Activated CD4-positive, alpha-beta memory T cell treated with anti-CD3 and anti-CD28 coated beads for 36 hours (primary cell): ENCODE measurements around the gene SLC34A2. TPM values are rescaled to one million over a fixed set of nuclear protein-coding genes. Genes with fewer than 3 reads are reported as not detected.
"Not testable (repeated sequence)": the region's sequence is repeated elsewhere in the genome, so short reads cannot be mapped to it uniquely, and the experiment has no call there.

Experiments used
- CTCF ChIA-PET: fragments of 350-600 bp; sonication (Branson Sonifier 250); formaldehyde crosslinking; loops from one replicate; lab custom pipeline; 2021; ENCODE audit warnings: antibody characterized with exemption, inconsistent platforms; lab: Charles Lee
- POLR2A ChIA-PET: fragments of 350-600 bp; sonication (Branson Sonifier 250); formaldehyde crosslinking; loops from one replicate; lab custom pipeline; 2021; ENCODE audit warnings: antibody characterized with exemption; lab: Charles Lee
- DNase-seq: peaks from one replicate; pipeline ENCODE4 v3.0.0-alpha.2; 2020
- H3K27ac Mint-ChIP-seq: one replicate; pipeline ENCODE4 v1.8.0; 2021; ENCODE audit warnings: mixed read lengths
- H3K27me3 Mint-ChIP-seq: one replicate; pipeline ENCODE4 v1.8.0; 2021; ENCODE audit warnings: mixed read lengths
- H3K36me3 Mint-ChIP-seq: one replicate; pipeline ENCODE4 v1.8.0; 2021; ENCODE audit warnings: mixed read lengths
- H3K4me1 Mint-ChIP-seq: one replicate; pipeline ENCODE4 v1.8.0; 2021; ENCODE audit warnings: low read depth, mixed read lengths
- H3K4me3 Mint-ChIP-seq: one replicate; pipeline ENCODE4 v1.8.0; 2021; ENCODE audit warnings: mild to moderate bottlenecking, mixed read lengths
- H3K9me3 Mint-ChIP-seq: one replicate; pipeline ENCODE4 v1.8.0; 2021; ENCODE audit warnings: mixed read lengths
- intact Hi-C: fragments of 100-400 bp; cut with micrococcal nuclease; formaldehyde crosslinking; loops from one replicate; pipeline ENCODE4 v1.15.1; 2023
- total RNA-seq, 2 experiments: library from RNA; stranded (reverse); gene quantifications; one replicate each; pipeline ENCODE4 v1.2.3, GENCODE V29; 2021

SLC34A2 gene
- total RNA-seq, 2 experiments from 2014 or later, result not detected

- intact Hi-C loops, result no loop called here
- POLR2A ChIA-PET, result no interaction called here
- Mint-ChIP-seq H3K36me3 (no peaks in the 10 kb centered on the region), H3K27me3 (no peaks in the 10 kb centered on the region), H3K9me3 (no peaks in the 10 kb centered on the region), H3K4me3 (no peak overlapping the region), H3K27ac (no peak overlapping the region), H3K4me1 (no peaks in the 10 kb centered on the region)
- DNase-seq, result no peak
- CTCF ChIA-PET, result no interaction called here
These were observed 17.9 kb upstream of the SLC34A2 start for GRCh38 chr4:25637581-25638220.

GRCh38 chr4:25638221-25638601 is 17.4 kb upstream of the SLC34A2 start:
- no peaks in the 10 kb centered on the region for H3K27me3 Mint-ChIP-seq
- ChIA-PET CTCF (no interaction called here), POLR2A (no interaction called here)
- H3K4me3 Mint-ChIP-seq, result no peak overlapping the region
- H3K36me3 Mint-ChIP-seq, result no peaks in the 10 kb centered on the region
- DNase-seq, result no peak
- H3K27ac Mint-ChIP-seq, result no peak overlapping the region
- H3K9me3 Mint-ChIP-seq, result no peaks in the 10 kb centered on the region
- intact Hi-C loops, result no loop called here
- no peaks in the 10 kb centered on the region for H3K4me1 Mint-ChIP-seq

- ChIA-PET POLR2A (no interaction called here), CTCF (no interaction called here)
- Mint-ChIP-seq H3K9me3 (no peaks in the 10 kb centered on the region), H3K4me3 (no peak overlapping the region), H3K27me3 (no peaks in the 10 kb centered on the region), H3K4me1 (no peaks in the 10 kb centered on the region), H3K27ac (no peak overlapping the region), H3K36me3 (no peaks in the 10 kb centered on the region)
- intact Hi-C loops, result no loop called here
- DNase-seq, result no peak
These were observed 16.8 kb upstream of the SLC34A2 start for GRCh38 chr4:25638806-25639205.

GRCh38 chr4:25650311-25650710 is 5.3 kb upstream of the SLC34A2 start:
- Mint-ChIP-seq H3K36me3 (no peaks in the 10 kb centered on the region), H3K27me3 (peaks cover 12% of the 10 kb centered on the region), H3K4me1 (no peaks in the 10 kb centered on the region), H3K4me3 (no peak overlapping the region), H3K9me3 (no peaks in the 10 kb centered on the region), H3K27ac (no peak overlapping the region)
- DNase-seq, result no peak
- intact Hi-C loops, result no loop called here
- ChIA-PET POLR2A (no interaction called here), CTCF (no interaction called here)

GRCh38 chr4:25651682-25652081 is 4.0 kb upstream of the SLC34A2 start:
- POLR2A ChIA-PET, result no interaction called here
- Mint-ChIP-seq H3K9me3 (no peaks in the 10 kb centered on the region), H3K36me3 (no peaks in the 10 kb centered on the region), H3K27me3 (peaks cover 22% of the 10 kb centered on the region), H3K4me1 (peaks cover 3% of the 10 kb centered on the region), H3K4me3 (no peak overlapping the region), H3K27ac (no peak overlapping the region)
- CTCF ChIA-PET, result no interaction called here
- intact Hi-C loops, result no loop called here
- no peak for DNase-seq

GRCh38 chr4:25654031-25654970 is 1.4 kb upstream of the SLC34A2 start:
- no peaks in the 10 kb centered on the region for H3K36me3 Mint-ChIP-seq
- H3K4me3 Mint-ChIP-seq, result no peak overlapping the region
- intact Hi-C loops, result no loop called here
- CTCF ChIA-PET, result no interaction called here
- POLR2A ChIA-PET, result no interaction called here
- no peak for DNase-seq
- no peak overlapping the region for H3K27ac Mint-ChIP-seq
- H3K27me3 Mint-ChIP-seq, result peaks cover 29% of the 10 kb centered on the region
- H3K9me3 Mint-ChIP-seq, result no peaks in the 10 kb centered on the region
- peaks cover 3% of the 10 kb centered on the region for H3K4me1 Mint-ChIP-seq

GRCh38 chr4:25656031-25656430 is 380 bp downstream of the SLC34A2 start:
- H3K36me3 Mint-ChIP-seq, result no peaks in the 10 kb centered on the region
- DNase-seq, result no peak
- no peak overlapping the region for H3K4me3 Mint-ChIP-seq
- POLR2A ChIA-PET, result no interaction called here
- no peak overlapping the region for H3K27ac Mint-ChIP-seq
- peaks cover 3% of the 10 kb centered on the region for H3K4me1 Mint-ChIP-seq
- peaks cover 29% of the 10 kb centered on the region for H3K27me3 Mint-ChIP-seq
- CTCF ChIA-PET, result no interaction called here
- intact Hi-C loops, result no loop called here
- H3K9me3 Mint-ChIP-seq, result no peaks in the 10 kb centered on the region

- Mint-ChIP-seq H3K4me3 (no peak overlapping the region), H3K27me3 (peaks cover 29% of the 10 kb centered on the region), H3K36me3 (no peaks in the 10 kb centered on the region), H3K9me3 (no peaks in the 10 kb centered on the region), H3K4me1 (peaks cover 3% of the 10 kb centered on the region), H3K27ac (no peak overlapping the region)
- intact Hi-C loops, result no loop called here
- CTCF ChIA-PET, result interaction anchor here (0.5 to 0.6 kb wide), 3 partner anchors 300 to 1828 kb away, joined by 3 read pairs; no protein-coding TSS in a partner anchor
- no peak for DNase-seq
- POLR2A ChIA-PET, result no interaction called here
These were observed 2.7 kb downstream of the SLC34A2 start for GRCh38 chr4:25658357-25658771.

- Mint-ChIP-seq H3K27me3 (peaks cover 29% of the 10 kb centered on the region), H3K4me1 (peaks cover 3% of the 10 kb centered on the region), H3K9me3 (no peaks in the 10 kb centered on the region), H3K4me3 (no peak overlapping the region), H3K36me3 (no peaks in the 10 kb centered on the region), H3K27ac (no peak overlapping the region)
- ChIA-PET POLR2A (no interaction called here), CTCF (interaction anchor here (0.5 kb wide), 1 partner anchor 339 kb away, joined by 3 read pairs; no protein-coding TSS in a partner anchor)
- intact Hi-C loops, result no loop called here
- DNase-seq, result no peak
These were observed 3.1 kb downstream of the SLC34A2 start for GRCh38 chr4:25658777-25659176.

- H3K27me3 Mint-ChIP-seq, H3K4me3 Mint-ChIP-seq, H3K36me3 Mint-ChIP-seq, intact Hi-C loops, POLR2A ChIA-PET, H3K27ac Mint-ChIP-seq, H3K9me3 Mint-ChIP-seq, DNase-seq, CTCF ChIA-PET, H3K4me1 Mint-ChIP-seq: not testable (repeated sequence)
These were observed 5.8 kb downstream of the SLC34A2 start for GRCh38 chr4:25661441-25661840.

GRCh38 chr4:25662306-25662705 is 6.7 kb downstream of the SLC34A2 start:
- no peaks in the 10 kb centered on the region for H3K9me3 Mint-ChIP-seq
- DNase-seq, result no peak
- H3K36me3 Mint-ChIP-seq, result no peaks in the 10 kb centered on the region
- no peak overlapping the region for H3K27ac Mint-ChIP-seq
- POLR2A ChIA-PET, result no interaction called here
- H3K27me3 Mint-ChIP-seq, result peaks cover 1% of the 10 kb centered on the region
- H3K4me1 Mint-ChIP-seq, result no peaks in the 10 kb centered on the region
- CTCF ChIA-PET, result no interaction called here
- intact Hi-C loops, result no loop called here
- no peak overlapping the region for H3K4me3 Mint-ChIP-seq

- intact Hi-C loops, result no loop called here
- CTCF ChIA-PET, result no interaction called here
- POLR2A ChIA-PET, result no interaction called here
- Mint-ChIP-seq H3K4me3 (no peak overlapping the region), H3K36me3 (no peaks in the 10 kb centered on the region), H3K27me3 (no peaks in the 10 kb centered on the region), H3K4me1 (no peaks in the 10 kb centered on the region), H3K27ac (no peak overlapping the region), H3K9me3 (no peaks in the 10 kb centered on the region)
- no peak for DNase-seq
These were observed 8.1 kb downstream of the SLC34A2 start for GRCh38 chr4:25663781-25664180.
